SU-DHL-6 (cell line): ENCODE data around the gene ST8SIA3.

Source experiments
- H2AFZ ChIP-seq: fragments of 200-600 bp; sonication (generic); 2 replicates; pipeline ENCODE4 v1.6.1; 2014; ENCODE audit warnings: low read depth, mild to moderate bottlenecking, moderate library complexity, mixed read lengths, antibody characterized with exemption, low read length; ENCODE audit not compliant: severe bottlenecking
- H3F3A ChIP-seq: fragments of 200-600 bp; shearing (Covaris generic); 2 replicates; pipeline ENCODE4 v1.6.0; 2016; ENCODE audit warnings: antibody characterized with exemption, mild to moderate bottlenecking; ENCODE audit not compliant: insufficient read depth
- H3K27ac ChIP-seq: fragments of 200-600 bp; sonication (generic); 2 replicates; pipeline ENCODE4 v1.5.1; 2016; ENCODE audit warnings: low read depth, mild to moderate bottlenecking, low read length, moderate library complexity, mixed read lengths
- H3K27me3 ChIP-seq: fragments of 200-600 bp; sonication (generic), shearing (Covaris generic); 2 replicates; pipeline ENCODE4 v1.6.0; 2014; ENCODE audit warnings: mild to moderate bottlenecking, low read length
- H3K36me3 ChIP-seq: fragments of 200-600 bp; sonication (generic); 2 replicates; pipeline ENCODE4 v1.6.1; 2014; ENCODE audit warnings: mild to moderate bottlenecking, low read length, mixed read lengths
- H3K4me2 ChIP-seq: fragments of 300-600, 200-600 bp; shearing (Covaris generic), sonication (generic); 2 replicates; pipeline ENCODE4 v1.6.0; 2014; ENCODE audit warnings: low read length, low read depth, mild to moderate bottlenecking; ENCODE audit not compliant: poor library complexity, severe bottlenecking
- H3K4me3 ChIP-seq: fragments of 200-600 bp; sonication (generic); 2 replicates; pipeline ENCODE4 v1.5.1; 2014; ENCODE audit warnings: antibody characterized with exemption, low read length, mild to moderate bottlenecking, mixed read lengths; ENCODE audit not compliant: insufficient read depth, poor library complexity, severe bottlenecking
- H3K79me2 ChIP-seq: fragments of 200-600 bp; sonication (generic); 2 replicates; pipeline ENCODE4 v1.6.1; 2014; ENCODE audit warnings: mild to moderate bottlenecking, low read length, moderate library complexity; ENCODE audit not compliant: insufficient read depth
- H3K9ac ChIP-seq: fragments of 200-600 bp; sonication (generic); 2 replicates; pipeline ENCODE4 v1.7.0; 2014; ENCODE audit warnings: mild to moderate bottlenecking, low read length
- H3K9me2 ChIP-seq: fragments of 200-600 bp; sonication (generic); replicated peaks from 2 replicates; pipeline ENCODE4 v1.6.1; 2014; ENCODE audit warnings: low read length; ENCODE audit not compliant: insufficient read depth
- H3K9me3 ChIP-seq: fragments of 200-600 bp; sonication (generic); 2 replicates; pipeline ENCODE4 v1.6.1; 2014; ENCODE audit warnings: low read length, mixed read lengths; ENCODE audit not compliant: insufficient read depth
- H4K20me1 ChIP-seq: fragments of 200-600 bp; sonication (generic); 2 replicates; pipeline ENCODE4 v1.6.1; 2014; ENCODE audit warnings: low read depth, mild to moderate bottlenecking, antibody characterized with exemption, low read length, moderate library complexity, mixed read lengths
- EZH2phosphoT487 ChIP-seq: fragments of 200-600 bp; sonication (generic), shearing (Covaris generic); conservative IDR thresholded peaks from 2 replicates; pipeline ENCODE4 v1.6.1; 2018; ENCODE audit warnings: mild to moderate bottlenecking, antibody characterized with exemption, low read length, moderate library complexity, mixed read lengths
- TF ChIP-seq, protein P1 (sequence below): fragments of 200-600 bp; sonication (generic); IDR thresholded peaks from one replicate; pipeline ENCODE4 v1.5.1; 2017; ENCODE audit warnings: antibody characterized with exemption, mild to moderate bottlenecking, low read length, moderate library complexity; ENCODE audit not compliant: insufficient read depth, poor library complexity, severe bottlenecking

The ST8SIA3 gene, protein sequence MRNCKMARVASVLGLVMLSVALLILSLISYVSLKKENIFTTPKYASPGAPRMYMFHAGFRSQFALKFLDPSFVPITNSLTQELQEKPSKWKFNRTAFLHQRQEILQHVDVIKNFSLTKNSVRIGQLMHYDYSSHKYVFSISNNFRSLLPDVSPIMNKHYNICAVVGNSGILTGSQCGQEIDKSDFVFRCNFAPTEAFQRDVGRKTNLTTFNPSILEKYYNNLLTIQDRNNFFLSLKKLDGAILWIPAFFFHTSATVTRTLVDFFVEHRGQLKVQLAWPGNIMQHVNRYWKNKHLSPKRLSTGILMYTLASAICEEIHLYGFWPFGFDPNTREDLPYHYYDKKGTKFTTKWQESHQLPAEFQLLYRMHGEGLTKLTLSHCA

DNA sequence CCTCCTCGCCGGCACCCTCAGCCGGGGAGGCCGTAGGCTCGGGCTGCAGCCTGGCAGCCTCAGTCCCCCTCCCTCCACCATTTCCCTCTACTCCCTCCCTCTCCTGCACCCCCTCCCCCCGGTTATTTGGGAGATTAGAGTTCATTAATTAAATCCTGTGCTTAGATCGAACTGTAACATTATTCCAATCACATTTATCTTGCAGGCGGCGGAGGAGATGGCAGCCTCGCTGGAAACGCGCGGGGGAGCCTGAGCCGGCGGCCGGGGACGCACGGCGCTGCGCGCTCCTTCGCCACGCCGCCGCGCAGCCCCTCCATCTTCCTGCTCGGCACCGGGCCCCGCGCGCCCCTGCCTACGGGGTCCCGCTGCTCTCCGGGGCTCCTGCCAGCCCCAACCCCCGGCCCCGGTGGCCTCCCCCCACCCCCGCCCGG lies at the start of gene ST8SIA3:
Gene ST8SIA3 (plus strand): TSS at position 287 of the 431 bp plus-strand sequence. CDS start 290 bp downstream, outside the sequence.
- Histone ChIP-seq H3K36me3 (no peaks in the 10 kb centered on the region), H3K9ac (no peak within 1 kb of the TSS), H4K20me1 (no peaks in the 10 kb centered on the region), H3K27me3 (no peaks in the 10 kb centered on the region), H3K9me2 (no peaks in the 10 kb centered on the region), H3K27ac (no peak within 1 kb of the TSS), H3K9me3 (no peaks in the 10 kb centered on the region), H3K4me2 (no peak within 1 kb of the TSS), H3K4me3 (no peak within 1 kb of the TSS), H3F3A (no peaks in the 10 kb centered on the region), H2AFZ (no peak within 1 kb of the TSS), H3K79me2 (no peaks in the 10 kb centered on the region)
- no peak for TF ChIP-seq EZH2phosphoT487
- TF ChIP-seq, protein P1, sequence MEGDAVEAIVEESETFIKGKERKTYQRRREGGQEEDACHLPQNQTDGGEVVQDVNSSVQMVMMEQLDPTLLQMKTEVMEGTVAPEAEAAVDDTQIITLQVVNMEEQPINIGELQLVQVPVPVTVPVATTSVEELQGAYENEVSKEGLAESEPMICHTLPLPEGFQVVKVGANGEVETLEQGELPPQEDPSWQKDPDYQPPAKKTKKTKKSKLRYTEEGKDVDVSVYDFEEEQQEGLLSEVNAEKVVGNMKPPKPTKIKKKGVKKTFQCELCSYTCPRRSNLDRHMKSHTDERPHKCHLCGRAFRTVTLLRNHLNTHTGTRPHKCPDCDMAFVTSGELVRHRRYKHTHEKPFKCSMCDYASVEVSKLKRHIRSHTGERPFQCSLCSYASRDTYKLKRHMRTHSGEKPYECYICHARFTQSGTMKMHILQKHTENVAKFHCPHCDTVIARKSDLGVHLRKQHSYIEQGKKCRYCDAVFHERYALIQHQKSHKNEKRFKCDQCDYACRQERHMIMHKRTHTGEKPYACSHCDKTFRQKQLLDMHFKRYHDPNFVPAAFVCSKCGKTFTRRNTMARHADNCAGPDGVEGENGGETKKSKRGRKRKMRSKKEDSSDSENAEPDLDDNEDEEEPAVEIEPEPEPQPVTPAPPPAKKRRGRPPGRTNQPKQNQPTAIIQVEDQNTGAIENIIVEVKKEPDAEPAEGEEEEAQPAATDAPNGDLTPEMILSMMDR: no peak

DNA sequence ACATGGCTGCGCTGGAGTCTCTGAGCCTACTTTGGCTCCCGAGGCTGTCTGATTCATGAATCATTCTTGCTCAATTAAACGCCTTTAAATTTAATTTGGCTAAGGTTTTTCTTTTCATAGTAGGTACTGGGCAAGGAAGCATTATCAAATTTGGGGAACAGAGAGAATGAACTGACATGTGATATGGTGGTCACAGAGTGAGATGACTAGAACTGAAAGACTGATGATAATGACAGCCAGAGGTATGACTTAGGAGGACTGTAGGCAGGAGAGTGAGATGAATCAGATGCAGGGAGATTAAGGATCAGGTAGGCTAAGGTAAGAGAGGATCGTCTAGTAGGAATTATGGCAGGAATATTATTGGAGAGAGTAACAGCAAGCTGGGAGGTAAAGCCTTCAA lies 40.9 kb upstream of the ST8SIA3 start:
- H4K20me1 ChIP-seq: no peaks in the 10 kb centered on the region
- H3K27me3 ChIP-seq: no peaks in the 10 kb centered on the region
- no peak overlapping the region for H3K4me2 ChIP-seq
- H3K27ac ChIP-seq: no peak overlapping the region
- no peaks in the 10 kb centered on the region for H3K79me2 ChIP-seq
- H2AFZ ChIP-seq: no peak overlapping the region
- no peak overlapping the region for H3K9ac ChIP-seq
- TF ChIP-seq, protein P1: no peak
- no peak for TF ChIP-seq EZH2phosphoT487
- H3F3A ChIP-seq: no peaks in the 10 kb centered on the region
- H3K9me3 ChIP-seq: no peaks in the 10 kb centered on the region
- H3K9me2 ChIP-seq: no peaks in the 10 kb centered on the region
- H3K36me3 ChIP-seq: no peaks in the 10 kb centered on the region
- H3K4me3 ChIP-seq: no peak overlapping the region

DNA sequence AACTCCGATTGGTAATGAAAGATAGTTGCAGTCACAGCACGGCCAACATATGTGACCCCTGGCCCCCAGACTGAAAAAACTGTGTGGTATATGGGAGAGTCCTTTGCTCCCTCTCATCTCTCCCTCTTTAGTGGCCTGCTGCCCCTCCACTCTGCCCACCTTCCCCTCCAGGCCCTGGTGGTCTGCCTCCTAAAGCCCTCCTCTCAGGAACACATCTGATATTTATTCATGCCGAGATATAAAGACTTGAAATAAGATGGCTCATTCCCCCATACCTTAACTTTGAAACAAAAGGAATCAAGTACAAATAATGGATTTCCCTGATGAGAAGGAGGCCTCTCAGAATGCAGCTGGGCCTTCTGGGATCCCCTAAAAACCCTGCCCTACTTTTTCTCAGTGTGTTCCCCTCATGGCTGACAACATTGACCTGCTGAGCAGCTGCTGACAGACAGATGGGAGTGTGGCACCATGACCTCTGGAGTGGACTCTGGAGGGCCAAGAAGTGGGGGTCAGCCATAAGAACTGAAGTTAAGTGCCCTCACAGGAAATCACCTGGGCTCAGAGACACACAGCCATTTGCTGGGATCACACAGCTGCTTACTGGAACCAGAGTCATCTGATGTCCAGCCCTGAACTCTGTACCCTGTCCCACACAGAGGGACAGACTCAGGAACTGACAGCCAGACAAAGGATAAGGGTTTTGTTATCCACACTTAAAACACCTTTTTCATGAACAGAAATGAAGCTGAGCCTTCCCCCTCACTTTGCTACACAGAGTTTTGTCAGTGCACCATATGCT lies 39.8 kb upstream of the ST8SIA3 start:
- no peak overlapping the region for H3K4me3 ChIP-seq
- no peaks in the 10 kb centered on the region for H3F3A ChIP-seq
- H3K9me2 ChIP-seq: no peaks in the 10 kb centered on the region
- TF ChIP-seq EZH2phosphoT487: no peak
- TF ChIP-seq, protein P1: no peak
- H3K9me3 ChIP-seq: no peaks in the 10 kb centered on the region
- H3K4me2 ChIP-seq: no peak overlapping the region
- no peaks in the 10 kb centered on the region for H3K79me2 ChIP-seq
- H3K9ac ChIP-seq: no peak overlapping the region
- H2AFZ ChIP-seq: no peak overlapping the region
- no peaks in the 10 kb centered on the region for H3K36me3 ChIP-seq
- no peaks in the 10 kb centered on the region for H4K20me1 ChIP-seq
- H3K27me3 ChIP-seq: no peaks in the 10 kb centered on the region
- H3K27ac ChIP-seq: no peak overlapping the region
